NCI-H128 (cell line): Measurements from ENCODE around the gene BEND2.
"Not testable (repeated sequence)": the region's sequence is repeated elsewhere in the genome, so short reads cannot be mapped to it uniquely, and the experiment has no call there.

ENCODE experiments used
- DNase-seq: peaks from one replicate; lab custom pipeline; 2025; ENCODE audit not compliant: unreplicated experiment; lab: John Stamatoyannopoulos, UW

The BEND2 gene

DNA sequence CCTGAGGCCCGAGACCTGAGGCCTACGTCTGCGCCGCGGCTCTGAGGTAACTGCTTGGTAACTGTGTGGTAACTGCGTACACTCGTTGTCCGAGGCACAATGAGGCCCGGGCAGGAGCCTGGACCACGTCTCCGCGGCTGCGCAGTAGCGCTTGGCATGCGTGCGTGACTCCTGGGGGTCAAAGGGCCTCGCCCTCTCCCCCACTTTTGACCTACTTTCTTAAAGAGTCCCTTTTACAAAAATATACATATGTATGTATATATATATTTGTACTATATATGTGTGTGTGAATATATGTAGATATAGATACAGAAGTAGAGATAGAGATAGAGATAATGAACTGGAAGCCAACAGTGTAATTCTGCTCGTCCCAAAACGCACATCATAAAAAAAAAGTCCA is at the start of gene BEND2:
Gene BEND2 (minus strand): TSS at position 101 of the 400 bp plus-strand sequence. CDS start 136 bp downstream, outside the sequence.
- DNase-seq = no peak

DNA sequence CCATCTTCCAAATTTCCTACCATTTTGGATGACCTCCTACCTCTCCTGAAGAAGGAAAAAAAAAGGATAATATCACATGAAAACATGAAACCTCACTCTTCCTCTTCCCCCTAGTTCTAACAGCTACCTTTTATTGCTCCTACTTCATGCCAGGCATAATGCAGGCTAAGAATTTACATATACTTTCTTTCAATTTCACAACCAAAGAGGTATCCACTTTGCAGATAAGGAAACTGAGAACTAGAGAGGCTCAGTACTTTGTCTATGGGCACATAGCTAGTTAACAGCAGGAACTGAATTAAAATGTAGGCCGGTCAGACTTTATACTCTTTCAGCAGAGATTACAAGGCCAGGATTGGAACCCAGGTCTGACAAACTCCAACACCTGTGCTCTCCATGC is 34.4 kb upstream of the BEND2 start:
- no peak for DNase-seq

DNA sequence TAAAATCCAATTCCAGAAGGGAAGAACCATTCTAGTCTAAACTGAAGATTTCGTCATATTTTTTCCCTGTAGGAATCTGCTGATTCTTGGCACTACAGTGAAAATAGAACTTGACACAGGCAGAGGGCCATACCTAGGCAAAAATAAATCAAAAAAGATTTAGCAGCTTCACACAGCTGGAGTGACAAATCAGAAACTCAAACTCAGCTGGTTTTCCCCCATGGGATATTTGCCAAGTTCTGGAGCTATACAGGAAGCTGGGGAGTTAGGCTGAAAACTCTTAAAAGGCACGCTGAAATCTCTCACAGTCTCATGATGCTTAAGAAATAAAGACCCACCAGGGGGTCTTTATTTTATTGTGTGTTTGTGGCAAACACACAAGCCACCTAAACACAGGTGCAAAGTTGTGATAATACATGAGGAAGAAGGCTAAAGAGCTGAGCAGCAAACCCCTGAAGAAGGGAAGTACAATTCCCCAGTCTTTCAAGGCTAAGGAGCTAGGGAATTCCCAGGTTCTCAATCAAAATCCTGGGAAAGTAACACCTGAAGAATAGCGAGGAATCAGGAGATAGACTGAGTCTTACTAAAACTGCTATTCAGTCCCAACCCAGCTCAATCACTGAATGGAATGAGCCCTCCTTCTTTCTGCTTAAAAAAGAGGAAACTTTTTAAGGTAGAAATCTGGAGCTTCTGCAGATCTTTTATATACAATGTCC is 32.1 kb upstream of the BEND2 start:
- no peak for DNase-seq

DNA sequence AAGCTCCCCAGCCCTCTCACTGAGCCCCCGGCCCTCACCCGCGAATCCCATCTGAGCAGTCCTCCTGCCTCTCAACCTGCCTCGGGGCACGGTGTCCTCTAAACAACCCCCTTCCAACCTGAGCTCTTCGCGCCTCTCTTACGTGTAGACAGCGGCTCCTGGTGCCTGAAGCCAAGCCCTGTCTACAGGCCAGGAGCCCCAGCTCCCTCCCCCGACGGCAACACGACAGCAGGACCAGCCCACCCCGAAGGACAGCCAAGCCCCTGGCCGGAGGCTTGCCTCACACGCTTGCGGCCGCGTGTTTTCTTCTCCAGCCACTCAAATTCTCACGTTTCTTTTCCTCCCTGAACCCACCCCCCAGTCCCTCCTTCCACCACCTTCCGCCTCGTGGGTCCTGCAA is 9.0 kb upstream of the BEND2 start:
- DNase-seq = not testable (repeated sequence)

DNA sequence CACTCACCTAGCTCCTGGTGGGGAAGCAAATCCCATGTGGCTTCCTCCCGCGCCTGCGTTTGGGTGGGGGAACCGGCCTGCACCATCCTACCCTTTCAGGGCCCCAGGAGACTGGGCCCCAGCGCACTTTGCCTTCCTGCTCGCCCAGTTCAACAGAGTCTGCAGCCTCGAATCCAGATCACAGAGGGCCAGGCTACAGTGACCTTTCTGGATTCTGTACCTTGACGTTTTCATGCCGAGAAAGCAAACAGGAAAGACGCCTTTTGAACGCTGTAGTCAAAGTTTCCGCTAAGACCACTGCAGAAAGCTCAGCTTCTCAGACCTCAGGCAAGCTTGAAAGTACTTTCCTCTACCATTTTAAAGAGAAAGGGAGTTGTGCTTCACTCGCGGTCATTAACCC is 7.4 kb upstream of the BEND2 start:
- no peak for DNase-seq

DNA sequence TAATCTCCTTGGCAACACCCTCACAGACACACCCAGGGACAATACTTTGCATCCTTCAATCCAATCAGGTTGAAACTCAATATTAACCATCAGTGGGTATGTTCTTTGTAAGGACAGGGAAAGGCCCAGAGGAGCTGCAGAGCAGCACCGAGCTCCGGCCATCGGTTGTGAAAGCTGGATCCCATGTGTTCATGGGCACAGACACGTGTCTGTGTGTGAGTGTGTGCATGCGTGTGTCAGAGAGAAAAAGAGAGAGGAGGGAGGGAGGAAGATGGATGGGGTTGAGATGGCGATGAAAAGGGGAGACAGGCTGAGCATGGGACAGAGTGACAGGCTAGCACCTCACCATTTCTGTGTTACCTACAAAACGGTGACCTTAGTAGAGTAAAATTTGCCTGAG is 6.8 kb upstream of the BEND2 start:
- DNase-seq = no peak

DNA sequence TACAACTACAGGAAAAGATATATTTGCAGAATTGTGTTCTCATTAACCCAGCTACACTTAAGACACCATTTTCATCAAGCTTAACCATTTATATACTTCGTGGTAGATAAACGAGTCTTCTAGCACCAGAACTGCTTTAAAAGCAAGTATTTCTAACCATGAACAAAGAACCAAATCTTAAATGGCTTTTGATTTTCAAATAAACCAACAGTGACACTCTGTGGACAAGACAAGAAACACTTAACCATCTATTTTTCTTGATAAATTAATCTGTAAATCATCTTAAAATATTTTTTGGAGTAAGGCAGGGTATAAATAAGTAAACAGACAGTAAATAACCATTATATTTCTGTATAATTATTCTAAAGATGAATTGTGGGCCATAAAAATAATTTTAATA is 10.2 kb downstream of the BEND2 start:
- no peak for DNase-seq

DNA sequence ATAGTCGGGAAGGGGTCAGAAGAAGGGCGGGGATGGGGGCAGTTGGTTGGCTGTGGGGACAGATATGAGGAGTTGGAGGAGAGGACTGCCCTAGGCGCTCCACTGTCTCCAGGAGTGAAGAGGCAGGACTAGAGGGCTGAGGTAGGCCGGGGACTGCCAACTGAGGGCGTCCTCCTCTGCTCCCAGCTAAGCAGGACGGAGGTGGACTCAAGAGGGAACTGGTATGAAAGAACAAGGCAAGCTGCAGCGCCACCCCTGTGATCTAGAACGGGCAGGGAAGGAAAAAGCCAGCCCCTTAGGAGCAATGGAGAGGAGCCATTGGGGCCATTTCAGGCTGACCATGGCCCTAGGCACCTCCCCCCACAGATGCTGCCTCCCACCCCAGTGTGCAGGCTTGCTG is 14.0 kb downstream of the BEND2 start:
- DNase-seq = no peak

DNA sequence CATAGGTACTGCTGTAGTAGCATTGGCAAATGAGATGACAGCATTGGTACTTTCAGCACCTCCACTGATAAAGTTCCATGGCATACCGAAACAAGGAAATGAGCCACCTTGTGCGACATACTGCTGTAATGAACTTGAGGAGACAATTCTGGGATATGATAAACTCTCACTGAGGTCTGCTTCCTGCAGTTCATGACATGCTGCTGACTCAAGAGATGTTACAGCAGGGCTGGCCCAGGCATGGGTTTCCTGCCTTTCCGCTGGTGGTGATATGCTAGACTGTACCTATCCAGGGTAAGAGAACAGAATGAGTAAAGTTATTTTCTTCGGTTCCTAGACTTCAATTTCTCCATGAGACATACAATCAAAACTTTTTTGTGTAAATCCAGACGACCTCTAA is 17.1 kb downstream of the BEND2 start:
- DNase-seq = no peak

DNA sequence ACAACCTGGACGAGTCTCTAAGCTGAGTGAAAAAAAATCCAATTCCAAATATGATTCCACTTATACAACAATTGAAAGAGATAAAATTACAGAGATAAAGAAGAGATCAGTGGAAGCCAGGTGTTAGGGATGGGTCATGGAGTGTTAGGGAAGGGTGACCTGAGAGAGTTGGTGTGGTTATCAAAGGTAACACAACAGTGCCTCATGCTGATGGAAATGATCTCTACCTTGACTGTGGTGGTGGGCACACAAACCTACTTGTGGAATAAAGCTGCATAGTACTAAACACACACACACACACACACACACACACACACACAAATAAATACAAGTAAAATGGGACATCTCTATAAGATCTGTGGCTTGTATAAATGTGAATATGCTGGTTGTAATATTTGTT is 26.0 kb downstream of the BEND2 start:
- no peak for DNase-seq

DNA sequence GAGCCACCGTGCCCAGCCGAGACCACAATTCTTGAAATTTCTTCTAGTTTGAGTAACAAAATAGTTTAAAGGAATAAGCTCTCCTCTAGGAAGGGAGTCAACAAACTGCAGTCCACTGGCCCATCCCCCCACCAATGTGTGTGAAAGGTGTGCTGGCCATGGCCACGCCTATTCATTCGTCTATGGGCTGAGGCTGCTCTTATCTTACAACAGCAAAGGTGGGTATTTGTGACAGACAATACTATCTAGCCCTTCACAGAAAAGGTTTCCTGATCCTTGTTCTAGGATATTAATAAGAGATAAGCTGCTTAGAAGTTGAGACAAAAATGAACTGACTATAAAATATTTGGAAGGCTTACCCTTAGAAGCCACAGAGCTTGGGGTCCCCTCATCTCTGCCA is 41.2 kb downstream of the BEND2 start:
- no peak for DNase-seq

DNA sequence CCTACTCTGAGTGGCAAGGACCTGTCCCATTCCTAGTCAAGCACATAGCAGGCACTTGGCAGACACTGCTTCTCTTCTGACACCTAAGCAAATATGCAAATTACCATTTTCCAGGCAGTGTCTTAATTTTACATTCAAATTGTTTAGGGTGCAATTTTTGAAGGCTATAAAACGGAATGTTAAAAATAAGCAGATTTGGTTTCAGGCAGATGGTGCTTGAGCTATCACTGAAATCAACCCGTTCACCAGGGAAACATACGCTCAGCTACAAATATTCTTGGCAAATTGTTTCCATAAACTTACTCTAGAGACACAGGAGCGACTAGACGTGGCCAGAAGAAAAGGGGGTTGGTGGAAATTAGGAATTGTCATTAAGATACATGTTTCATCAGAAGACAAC is 45.7 kb downstream of the BEND2 start:
- DNase-seq = no peak

DNA sequence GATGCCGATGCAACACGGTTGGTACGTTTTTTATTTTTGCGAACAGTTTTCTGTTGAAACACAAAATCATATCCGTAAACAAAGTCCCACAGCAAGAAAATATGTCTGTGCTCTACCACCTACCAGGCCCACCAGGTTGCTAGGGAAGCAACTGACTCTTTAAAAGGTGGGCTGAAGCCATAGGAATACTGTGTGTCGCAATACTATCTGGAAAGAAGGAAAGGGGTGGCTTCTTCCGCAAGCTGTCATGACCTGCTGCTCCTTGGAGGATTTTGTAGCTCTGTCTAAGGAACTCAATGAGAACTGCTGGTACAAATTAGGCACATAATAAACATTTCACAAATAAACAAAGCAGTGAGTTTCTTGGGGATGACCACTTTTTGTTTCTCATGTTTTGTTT is 46.5 kb downstream of the BEND2 start:
- DNase-seq = no peak

DNA sequence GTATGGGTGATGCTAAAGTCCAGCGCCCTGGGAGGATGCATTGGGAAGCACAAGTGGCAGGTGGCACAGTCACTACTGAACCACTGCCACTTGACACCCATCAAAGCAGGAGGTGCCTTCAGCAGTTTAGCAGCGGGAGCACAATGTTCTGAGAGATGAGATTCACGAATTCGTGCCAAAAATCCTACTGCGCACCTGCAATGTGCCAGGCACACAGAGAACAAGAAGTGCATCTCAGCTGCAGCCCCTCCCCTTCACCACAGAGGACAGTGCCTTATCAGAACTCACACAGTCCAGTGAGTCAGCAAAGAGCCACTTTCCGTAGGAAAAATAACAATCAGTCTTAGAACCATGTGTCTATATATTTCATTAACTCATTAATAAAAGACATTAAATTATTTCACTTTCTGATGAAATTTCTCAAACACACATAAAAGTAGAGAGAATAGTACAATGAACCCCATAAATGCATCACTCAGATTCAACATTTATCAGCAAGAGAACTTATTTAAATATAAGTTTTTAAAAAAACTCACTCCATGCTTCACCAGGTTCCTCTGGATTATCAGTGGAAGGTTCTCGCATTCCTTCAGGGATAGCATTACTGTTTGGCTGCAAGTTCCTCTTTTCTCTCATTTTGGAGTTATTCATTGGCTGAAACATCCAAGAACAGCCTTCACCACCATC is 47.0 kb downstream of the BEND2 start:
- DNase-seq = peak; percentile 56

DNA sequence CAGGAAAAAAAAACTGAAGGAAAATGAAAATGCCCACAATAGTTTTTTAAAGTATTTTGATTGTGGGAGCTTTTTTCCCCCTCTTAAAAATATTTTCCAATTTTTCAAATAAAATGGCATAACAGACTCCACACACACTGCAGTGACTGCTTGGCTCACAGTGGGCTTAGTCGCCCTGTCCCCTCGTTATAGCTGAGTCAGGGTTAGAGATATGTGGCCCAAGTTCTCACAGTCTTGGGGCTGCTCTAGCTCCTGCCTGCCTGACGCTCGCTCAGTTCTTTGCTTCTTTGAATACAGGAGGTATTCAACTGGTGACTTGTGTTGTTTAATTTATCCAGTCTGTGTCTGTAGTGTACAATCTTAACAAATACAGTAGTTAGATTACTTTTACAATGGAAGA is 47.7 kb downstream of the BEND2 start:
- DNase-seq = no peak

DNA sequence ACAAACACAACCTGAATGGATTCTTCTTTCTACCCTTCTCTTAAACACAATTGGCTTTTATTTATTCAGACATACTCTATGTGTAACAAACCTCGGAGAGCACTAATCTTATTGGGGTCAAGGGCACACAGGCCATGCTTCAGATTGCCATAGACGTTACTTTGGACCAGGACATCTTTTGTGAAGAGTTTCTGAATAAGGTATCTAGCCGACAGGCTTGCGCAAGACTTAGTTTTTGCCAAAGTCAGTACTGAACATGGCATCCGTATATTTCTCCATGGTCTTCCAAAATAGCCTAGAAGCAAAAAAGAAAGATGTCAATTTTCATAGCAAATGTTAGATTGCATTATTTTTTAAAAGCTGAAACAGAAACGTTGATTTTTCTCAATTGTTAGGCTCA is 49.8 kb downstream of the BEND2 start:
- no peak for DNase-seq

DNA sequence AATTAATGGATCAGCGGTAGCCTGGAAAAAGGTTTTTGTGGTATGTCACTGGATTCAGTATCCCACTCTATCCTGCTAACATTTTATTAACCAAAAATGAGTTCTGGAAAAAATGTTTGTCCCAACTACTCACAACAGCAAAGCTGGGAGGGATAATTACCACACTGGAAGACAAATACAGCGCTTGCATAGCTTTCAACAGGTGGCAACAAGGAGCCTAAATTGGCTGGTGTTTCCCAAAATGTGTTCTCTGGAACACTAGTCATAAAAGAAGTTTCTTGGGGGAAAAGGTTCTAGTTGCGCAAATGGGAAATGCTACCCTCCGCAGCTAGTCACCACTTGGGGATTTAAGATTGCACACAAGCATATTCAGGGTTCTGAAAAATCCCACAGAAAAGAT is 54.6 kb downstream of the BEND2 start:
- DNase-seq = no peak

DNA sequence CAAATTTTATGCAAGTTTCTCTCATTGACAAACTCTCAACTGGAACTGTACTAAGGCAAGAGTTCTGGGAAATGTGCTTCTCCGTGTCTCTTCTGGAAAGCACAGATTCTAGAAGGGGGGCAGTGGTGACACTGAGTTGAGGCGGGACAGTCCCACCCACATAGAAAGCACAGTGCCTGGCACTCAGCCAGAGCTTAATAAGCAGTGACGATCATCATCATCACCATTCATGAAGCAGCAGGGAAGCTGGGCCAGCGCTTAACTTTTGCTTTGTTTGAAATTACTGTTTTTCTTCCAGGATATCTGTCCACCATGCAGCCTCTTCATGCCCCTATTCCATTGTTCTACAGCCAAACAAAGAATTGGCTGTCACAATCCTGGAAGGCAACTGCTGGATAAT is 60.3 kb downstream of the BEND2 start:
- DNase-seq = no peak

DNA sequence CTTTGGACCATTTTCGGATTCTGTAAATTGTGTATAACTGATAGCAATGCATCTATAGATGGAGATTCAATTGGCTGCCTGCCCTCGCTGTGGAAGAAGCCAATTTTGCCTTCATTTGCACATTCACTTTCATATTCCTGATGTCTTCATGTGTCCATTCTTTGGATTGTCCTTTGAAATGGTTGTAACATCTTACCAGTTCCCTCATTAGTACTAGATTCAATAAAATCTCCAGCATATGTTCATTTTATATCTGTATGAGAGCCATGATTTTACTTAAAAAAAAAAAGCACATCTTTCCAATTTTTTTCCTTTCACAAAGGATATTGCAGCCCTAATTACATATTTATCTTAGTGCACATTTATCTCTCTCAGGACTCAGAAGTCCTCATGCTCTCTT is 61.7 kb downstream of the BEND2 start:
- DNase-seq = no peak

DNA sequence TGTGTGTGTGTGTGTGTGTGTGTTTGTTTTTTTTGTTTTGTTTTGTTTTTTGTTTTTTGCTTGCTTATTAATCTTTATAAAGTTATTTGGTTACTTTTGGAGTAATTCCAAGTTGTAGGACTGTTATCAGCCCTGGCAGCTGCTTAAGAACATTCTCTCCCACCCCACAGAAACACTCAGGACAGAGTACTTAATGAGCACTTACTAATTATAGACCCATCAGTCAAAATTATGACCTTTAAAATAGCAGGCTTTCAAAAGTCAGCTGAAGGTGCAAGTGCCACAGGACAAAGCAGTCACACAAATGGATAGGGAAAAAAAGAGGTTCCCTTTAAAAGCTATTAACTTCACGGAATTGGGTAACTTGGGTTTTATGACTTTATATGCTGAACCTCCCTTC is 69.0 kb downstream of the BEND2 start:
- DNase-seq = no peak

DNA sequence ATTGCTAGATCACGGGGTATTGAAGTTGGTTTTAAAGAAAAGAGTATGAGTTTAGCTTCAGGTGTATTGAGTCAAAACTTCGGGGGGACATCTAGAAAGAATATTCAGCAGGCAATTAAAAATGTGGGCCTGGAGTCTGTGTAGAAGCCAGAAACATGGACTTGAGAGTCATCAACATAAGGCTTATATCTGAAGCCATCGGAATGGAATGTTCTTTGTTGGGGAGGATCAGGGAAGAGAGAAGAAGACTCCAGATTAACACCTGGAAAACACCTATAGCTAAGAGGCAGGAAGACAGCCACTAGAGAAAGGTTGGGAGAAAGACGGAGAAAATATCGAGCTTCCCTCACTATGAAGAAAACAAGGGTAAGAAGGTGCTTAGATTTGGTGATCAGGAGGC is 69.5 kb downstream of the BEND2 start:
- DNase-seq = no peak

DNA sequence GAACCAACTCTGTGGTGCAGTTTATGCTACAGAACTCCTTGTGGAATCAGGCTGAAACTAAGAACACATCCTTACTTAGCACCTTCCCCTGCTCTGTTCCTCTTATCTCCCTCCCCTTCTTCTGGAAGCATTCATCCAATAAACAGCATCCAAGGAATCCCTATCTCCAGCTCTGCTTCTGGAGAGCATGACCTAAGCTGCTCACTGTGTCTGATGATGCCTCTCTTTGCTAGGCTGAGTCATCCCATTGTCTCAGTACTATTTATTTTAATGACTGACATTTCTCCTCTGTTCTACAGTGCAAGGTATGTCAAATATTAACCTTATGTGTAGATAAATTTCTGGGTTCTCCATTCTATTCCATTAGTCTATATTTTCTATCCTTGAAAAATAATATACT is 71.2 kb downstream of the BEND2 start:
- DNase-seq = no peak

DNA sequence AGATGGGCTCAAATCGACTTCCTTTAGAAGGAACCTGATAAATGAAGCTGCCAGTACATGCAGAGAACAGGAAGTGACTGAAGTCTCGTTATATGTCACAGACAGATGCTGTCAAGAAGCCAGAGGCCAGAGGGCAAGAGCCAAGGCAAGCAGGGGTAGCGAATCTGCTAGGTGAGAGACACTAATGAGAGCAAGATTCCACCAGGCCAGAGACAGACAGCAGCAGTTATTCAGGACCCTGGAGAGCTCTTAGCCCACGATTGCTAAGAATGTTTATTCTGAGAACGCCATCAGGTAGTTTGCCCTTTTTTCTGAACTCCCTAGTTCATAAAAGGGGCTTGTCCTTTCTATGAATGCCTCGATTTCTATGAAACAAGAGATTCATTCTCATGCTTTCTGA is 73.7 kb downstream of the BEND2 start:
- no peak for DNase-seq
